ENCODE results near the gene LAMC1. TPM values are rescaled to one million over a fixed set of nuclear protein-coding genes. Genes with fewer than 3 reads are reported as not detected.

Gene LAMC1
- total and polyA plus RNA-seq, 2 of the 4 experiments (the other 2 are of a cell fraction): 249 to 394 TPM

GRCh38 chr1:183175631-183176030, 152.4 kb downstream of the LAMC1 start:
- ChIA-PET CTCF (no interaction called here), POLR2A (ENCODE audit: unreplicated experiment) (no interaction called here)
- Histone ChIP-seq H4K91ac (ENCODE audit: insufficient read depth, low read depth, low read length) (no peak overlapping the region), H3K9me1 (ENCODE audit: insufficient read depth, low read length) (no peaks in the 10 kb centered on the region), H3K4me1 (ENCODE audit: control insufficient read depth, insufficient read depth, low read length) (peaks cover 4% of the 10 kb centered on the region), H3K4me3 (ENCODE audit: insufficient read depth, low read depth, low read length) (no peak overlapping the region), H2BK15ac (ENCODE audit: low read depth, low read length) (no peak overlapping the region), H2BK120ac (ENCODE audit: low read depth, low read length) (no peak overlapping the region), H3K18ac (ENCODE audit: low read depth, low read length) (no peak overlapping the region), H3K79me1 (ENCODE audit: low read depth in 1 of 2, low read length in 2 of 2) (no peaks in the 10 kb centered on the region), H4K20me1 (ENCODE audit: insufficient read depth, low read length) (no peaks in the 10 kb centered on the region), H3K27me3 (ENCODE audit: control insufficient read depth, insufficient read depth, low read length) (peaks cover 2% of the 10 kb centered on the region; the same call in 1 of the 2 replicates), H3K4ac (ENCODE audit: low read depth, low read length) (no peak overlapping the region), H2AFZ (replicated peaks; ENCODE audit: low read length, poor library complexity) (no peak overlapping the region), H2AK9ac (replicated peaks; ENCODE audit: low read depth, low read length, poor library complexity) (no peak overlapping the region), H2BK20ac (ENCODE audit: low read depth, low read length) (no peak overlapping the region), H4K8ac (ENCODE audit: low read depth in 2 of 2, low read length in 2 of 2) (no peak overlapping the region), H2BK5ac (ENCODE audit: low read depth, low read length, poor library complexity, severe bottlenecking) (no peak overlapping the region), H3K9ac (ENCODE audit: low read depth, low read length) (no peak overlapping the region), H3K4me2 (ENCODE audit: low read depth, low read length) (no peak overlapping the region), H3K14ac (replicated peaks; ENCODE audit: low read depth, low read length) (no peak overlapping the region), H3K56ac (ENCODE audit: extremely low read depth, insufficient read depth, low read length) (no peak overlapping the region), H2AK5ac (ENCODE audit: low read depth, low read length) (no peak overlapping the region), H3K27ac (ENCODE audit: insufficient read depth, low read length) (no peak overlapping the region), H4K5ac (ENCODE audit: low read depth, low read length) (no peak overlapping the region), H3K36me3 (ENCODE audit: control insufficient read depth, insufficient read depth, low read length) (no peaks in the 10 kb centered on the region), H3K9me3 (ENCODE audit: control insufficient read depth, insufficient read depth, low read length) (no peaks in the 10 kb centered on the region), H3K23ac (ENCODE audit: low read depth, low read length) (no peak overlapping the region)
- in situ Hi-C loops (cut with MboI; ENCODE audit: low sequenced_read_pairs): no loop called here
- no peak for ATAC-seq (ENCODE audit: low read depth)
- no peak for DNase-seq
- BruUV-seq (replicated peaks): no TSS peak
- intact Hi-C loops (cut with micrococcal nuclease): loop anchor here (5.0 kb wide), 1 partner anchor 42 kb away; no protein-coding TSS in a partner anchor
- dilution Hi-C loops (cut with HindIII; ENCODE audit: low sequenced_read_pairs, unreplicated experiment): no loop called here
- no CpG with 5 or more reads among the region's 1 CpG for WGBS, 2 experiments (ENCODE audit: extremely low coverage in 2 of 2, insufficient read length in 1 of 2)
- TF ChIP-seq RFX5 (IDR thresholded peaks at IDR 0.05; ENCODE audit: low read depth, low read length): no peak
- TF ChIP-seq MAZ (IDR thresholded peaks at IDR 0.05; ENCODE audit: borderline replicate concordance, low read depth, low read length): no peak
- TF ChIP-seq ELK1 (IDR thresholded peaks at IDR 0.05; ENCODE audit: borderline replicate concordance, low read depth, low read length): no peak
- no peak for TF ChIP-seq RCOR1 (IDR thresholded peaks at IDR 0.05; ENCODE audit: insufficient replicate concordance, low read length)
- no peak for TF ChIP-seq POLR2A (IDR thresholded peaks at IDR 0.05; ENCODE audit: low read depth, low read length)
- no peak for TF ChIP-seq FOS (IDR thresholded peaks at IDR 0.05; ENCODE audit: low read depth, low read length)
- no peak for TF ChIP-seq BHLHE40 (IDR thresholded peaks at IDR 0.05; ENCODE audit: low read depth, low read length)
- no peak for TF ChIP-seq MXI1 (IDR thresholded peaks at IDR 0.05; ENCODE audit: borderline replicate concordance, low read depth, low read length)
- no peak for TF ChIP-seq MAFK (IDR thresholded peaks at IDR 0.05; ENCODE audit: low read depth, low read length)
- TF ChIP-seq CHD1 (IDR thresholded peaks at IDR 0.05; ENCODE audit: low read depth, low read length): no peak
- TF ChIP-seq USF2 (IDR thresholded peaks at IDR 0.05; ENCODE audit: low read depth, low read length): no peak
- TF ChIP-seq CTCF (conservative IDR thresholded peaks at IDR 0.05; ENCODE audit: low read depth, low read length): no peak
- TF ChIP-seq CEBPB (IDR thresholded peaks at IDR 0.05; ENCODE audit: low read depth, low read length): no peak
- no peak for TF ChIP-seq RAD21 (IDR thresholded peaks at IDR 0.05; ENCODE audit: low read length)
- no peak for TF ChIP-seq NFE2L2 (IDR thresholded peaks at IDR 0.05; ENCODE audit: low read depth, low read length)
- no peak for TF ChIP-seq SMC3 (IDR thresholded peaks at IDR 0.05; ENCODE audit: low read depth, low read length)

Measured in IMR-90 (cell line).